H9 (cell line): Measurements from ENCODE around the gene PRRX1. TPM values are rescaled to one million over a fixed set of nuclear protein-coding genes. Genes with fewer than 3 reads are reported as not detected.

ENCODE experiments used
- DNase-seq: peaks from one replicate; pipeline ENCODE4 v3.0.0-alpha.2; 2017
- H2AFZ ChIP-seq: one replicate; pipeline ENCODE4 v1.6.1; 2013; ENCODE audit warnings: mild to moderate bottlenecking, low read length, control low read depth, moderate library complexity
- H2AK5ac ChIP-seq: 2 replicates; pipeline ENCODE4 v1.6.1; 2013; ENCODE audit warnings: low read length, control low read depth, mixed read lengths; ENCODE audit not compliant: insufficient read length
- H2BK120ac ChIP-seq: one replicate; pipeline ENCODE4 v1.6.1; 2013; ENCODE audit warnings: low read depth, mild to moderate bottlenecking, low read length, control low read depth, inconsistent platforms; ENCODE audit not compliant: poor library complexity, severe bottlenecking
- H2BK12ac ChIP-seq: 2 replicates; pipeline ENCODE4 v1.6.1; 2013; ENCODE audit warnings: low read length, control low read depth, mixed read lengths, low read depth; ENCODE audit not compliant: insufficient read length
- H2BK15ac ChIP-seq: 2 replicates; pipeline ENCODE4 v1.6.1; 2013; ENCODE audit warnings: low read depth, low read length, control low read depth
- H2BK20ac ChIP-seq: one replicate; pipeline ENCODE4 v1.6.1; 2013; ENCODE audit warnings: low read depth, mild to moderate bottlenecking, low read length, control low read depth, inconsistent platforms; ENCODE audit not compliant: poor library complexity, severe bottlenecking
- H2BK5ac ChIP-seq: 2 replicates; pipeline ENCODE4 v1.6.1; 2013; ENCODE audit warnings: low read length, control low read depth, mixed read lengths; ENCODE audit not compliant: insufficient read length
- H3K14ac ChIP-seq: 2 replicates; pipeline ENCODE4 v1.6.1; 2013; ENCODE audit warnings: low read length, control low read depth; ENCODE audit not compliant: insufficient read depth
- H3K18ac ChIP-seq: 2 replicates; pipeline ENCODE4 v1.6.1; 2013; ENCODE audit warnings: low read depth, mild to moderate bottlenecking, mixed read lengths, low read length, control low read depth; ENCODE audit not compliant: insufficient read length
- H3K23ac ChIP-seq: 2 replicates; pipeline ENCODE4 v1.6.1; 2013; ENCODE audit warnings: low read length, control low read depth, mixed read lengths, low read depth; ENCODE audit not compliant: insufficient read length
- H3K23me2 ChIP-seq: 2 replicates; pipeline ENCODE4 v1.6.1; 2013; ENCODE audit warnings: low read depth, mild to moderate bottlenecking, mixed read lengths, low read length, control low read depth; ENCODE audit not compliant: insufficient read length, poor library complexity, severe bottlenecking
- H3K27ac ChIP-seq: 2 replicates; pipeline ENCODE4 v1.5.1; 2013; ENCODE audit warnings: low read length, control low read depth, mixed read lengths, low read depth; ENCODE audit not compliant: insufficient read length
- H3K27me3 ChIP-seq: 2 replicates; pipeline ENCODE4 v1.6.1; 2013; ENCODE audit warnings: low read length, control low read depth, inconsistent platforms; ENCODE audit not compliant: insufficient read depth
- H3K4ac ChIP-seq: 2 replicates; pipeline ENCODE4 v1.6.1; 2013; ENCODE audit warnings: low read depth, mild to moderate bottlenecking, control low read depth, inconsistent platforms, low read length, moderate library complexity
- H3K4me1 ChIP-seq: 2 replicates; pipeline ENCODE4 v1.6.1; 2013; ENCODE audit warnings: low read length, control low read depth, inconsistent platforms; ENCODE audit not compliant: insufficient read depth
- H3K4me2 ChIP-seq: 2 replicates; pipeline ENCODE4 v1.6.1; 2013; ENCODE audit warnings: low read length, control low read depth, mixed read lengths; ENCODE audit not compliant: insufficient read length, insufficient read depth
- H3K56ac ChIP-seq: 2 replicates; pipeline ENCODE4 v1.6.1; 2013; ENCODE audit warnings: low read depth, mild to moderate bottlenecking, mixed read lengths, low read length, control low read depth; ENCODE audit not compliant: insufficient read length
- H3K79me1 ChIP-seq: 2 replicates; pipeline ENCODE4 v1.6.1; 2013; ENCODE audit warnings: low read depth, mild to moderate bottlenecking, moderate library complexity, low read length, control low read depth, inconsistent platforms; ENCODE audit not compliant: insufficient read depth, poor library complexity, severe bottlenecking
- H3K79me2 ChIP-seq: 2 replicates; pipeline ENCODE4 v1.6.1; 2013; ENCODE audit warnings: low read length, control low read depth, inconsistent platforms; ENCODE audit not compliant: insufficient read depth
- H3K9ac ChIP-seq: 2 replicates; pipeline ENCODE4 v1.6.1; 2013; ENCODE audit warnings: low read length, control low read depth, mixed read lengths; ENCODE audit not compliant: insufficient read length; ENCODE audit errors: extremely low read depth
- H3K9me3 ChIP-seq: one replicate; pipeline ENCODE4 v1.6.1; 2013; ENCODE audit warnings: low read depth, low read length, inconsistent platforms; ENCODE audit not compliant: control insufficient read depth
- H3T11ph ChIP-seq: one replicate; pipeline ENCODE4 v1.6.1; 2013; ENCODE audit warnings: mild to moderate bottlenecking, low read length, control low read depth, inconsistent platforms
- H4K20me1 ChIP-seq: one replicate; pipeline ENCODE4 v1.6.1; 2013; ENCODE audit not compliant: control insufficient read depth, insufficient read length, insufficient read depth
- H4K5ac ChIP-seq: 2 replicates; pipeline ENCODE4 v1.6.1; 2013; ENCODE audit warnings: low read depth, mild to moderate bottlenecking, mixed read lengths, low read length, control low read depth; ENCODE audit not compliant: insufficient read length
- H4K8ac ChIP-seq: replicated peaks from 2 replicates; pipeline ENCODE4 v1.6.1; 2013; ENCODE audit warnings: low read length, control low read depth, mixed read lengths, low read depth; ENCODE audit not compliant: insufficient read length
- H4K91ac ChIP-seq: 2 replicates; pipeline ENCODE4 v1.6.1; 2013; ENCODE audit warnings: low read depth, mild to moderate bottlenecking, moderate library complexity, mixed read lengths, low read length, control low read depth; ENCODE audit not compliant: insufficient read length
- H3K27ac Mint-ChIP-seq, 3 experiments: 2 replicates in 2 of 3; 3 replicates in 1 of 3; pipeline ENCODE4 v1.8.0; 2020 to 2021; ENCODE audit warnings: mixed read lengths in 3 of 3, mild to moderate bottlenecking in 1 of 3, moderate library complexity in 1 of 3
- H3K27me3 Mint-ChIP-seq: 2 replicates; pipeline ENCODE4 v1.8.0; 2021; ENCODE audit warnings: low read depth, mild to moderate bottlenecking, moderate library complexity, mixed read lengths
- H3K36me3 Mint-ChIP-seq, 3 experiments: 2 replicates in 2 of 3; 3 replicates in 1 of 3; pipeline ENCODE4 v1.8.0; 2020 to 2021; ENCODE audit warnings: low read depth in 3 of 3, mixed read lengths in 3 of 3; ENCODE audit not compliant: insufficient read depth in 1 of 3
- H3K4me1 Mint-ChIP-seq, 2 experiments: 2 replicates each; pipeline ENCODE4 v1.8.0; 2020; ENCODE audit warnings: mixed read lengths in 2 of 2
- H3K4me3 Mint-ChIP-seq, 2 experiments: 2 replicates in 1 of 2; 3 replicates in 1 of 2; pipeline ENCODE4 v1.8.0; 2020 to 2021; ENCODE audit warnings: mild to moderate bottlenecking in 2 of 2, mixed read lengths in 2 of 2, moderate library complexity in 1 of 2
- H3K9me3 Mint-ChIP-seq, 2 experiments: 2 replicates in 1 of 2; 3 replicates in 1 of 2; pipeline ENCODE4 v1.8.0; 2020; ENCODE audit warnings: mild to moderate bottlenecking in 2 of 2, mixed read lengths in 2 of 2, moderate library complexity in 1 of 2
- total RNA-seq: library from RNA; stranded (reverse); gene quantifications from 2 replicates; pipeline ENCODE4 v1.2.1, GENCODE V29; 2021
- TF ChIP-seq, protein P1 (sequence below): fragments of 200-600 bp; sonication (generic); conservative IDR thresholded peaks from 3 replicates; pipeline ENCODE4 v1.8.0; 2021; ENCODE audit warnings: antibody characterized with exemption, mild to moderate bottlenecking

The PRRX1 gene
- total RNA-seq, 1 experiment from 2014 or later, result not detected

DNA sequence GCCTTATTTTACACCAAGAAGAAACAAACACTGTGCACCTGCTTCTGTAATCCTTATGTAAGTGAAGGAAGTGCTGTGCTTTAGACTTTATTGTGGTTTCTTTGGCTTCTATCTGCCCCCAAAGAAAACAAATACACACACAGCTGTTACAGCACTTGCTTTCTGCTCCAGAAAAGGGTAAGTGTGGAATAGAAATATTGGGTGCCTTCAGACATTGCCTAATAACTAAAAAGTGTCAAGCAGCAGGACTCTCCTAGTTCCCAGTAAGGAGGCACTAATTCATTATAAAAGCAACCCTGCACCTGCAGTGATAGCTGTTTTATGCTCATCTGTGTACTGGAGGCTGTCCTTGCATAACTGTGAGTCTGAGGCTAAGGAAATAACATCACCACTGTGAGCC lies 23.4 kb upstream of the PRRX1 start:
- H3K4me1 Mint-ChIP-seq, result peaks cover 7 to 8% of the 10 kb centered on the region in 2 experiments
- no peaks in the 10 kb centered on the region; a peak in 1 of 7 replicates for H3K36me3 Mint-ChIP-seq
- no peak overlapping the region for H3K9ac ChIP-seq

More for the DNA sequence above, 23.4 kb upstream of the PRRX1 start:
- Histone ChIP-seq H4K20me1 (no peaks in the 10 kb centered on the region), H2AFZ (no peak overlapping the region), H3K27ac (no peak overlapping the region), H4K5ac (no peak overlapping the region), H4K91ac (no peak overlapping the region), H3K79me2 (no peaks in the 10 kb centered on the region), H2BK20ac (no peak overlapping the region), H3K14ac (no peak overlapping the region), H3K4ac (no peak overlapping the region), H2AK5ac (no peak overlapping the region), H3K4me1 (no peaks in the 10 kb centered on the region; the same call in 1 of the 2 replicates), H3K79me1 (no peaks in the 10 kb centered on the region), H3K56ac (no peak overlapping the region), H4K8ac (no peak overlapping the region), H2BK120ac (no peak overlapping the region), H3K18ac (no peak overlapping the region), H3K9me3 (no peaks in the 10 kb centered on the region), H3K23ac (no peak overlapping the region), H2BK12ac (no peak overlapping the region), H2BK15ac (no peak overlapping the region), H2BK5ac (no peak overlapping the region), H3K4me2 (no peak overlapping the region), H3K27me3 (no peaks in the 10 kb centered on the region), H3K23me2 (no peaks in the 10 kb centered on the region), H3T11ph (no peak overlapping the region)
- TF ChIP-seq, protein P1, sequence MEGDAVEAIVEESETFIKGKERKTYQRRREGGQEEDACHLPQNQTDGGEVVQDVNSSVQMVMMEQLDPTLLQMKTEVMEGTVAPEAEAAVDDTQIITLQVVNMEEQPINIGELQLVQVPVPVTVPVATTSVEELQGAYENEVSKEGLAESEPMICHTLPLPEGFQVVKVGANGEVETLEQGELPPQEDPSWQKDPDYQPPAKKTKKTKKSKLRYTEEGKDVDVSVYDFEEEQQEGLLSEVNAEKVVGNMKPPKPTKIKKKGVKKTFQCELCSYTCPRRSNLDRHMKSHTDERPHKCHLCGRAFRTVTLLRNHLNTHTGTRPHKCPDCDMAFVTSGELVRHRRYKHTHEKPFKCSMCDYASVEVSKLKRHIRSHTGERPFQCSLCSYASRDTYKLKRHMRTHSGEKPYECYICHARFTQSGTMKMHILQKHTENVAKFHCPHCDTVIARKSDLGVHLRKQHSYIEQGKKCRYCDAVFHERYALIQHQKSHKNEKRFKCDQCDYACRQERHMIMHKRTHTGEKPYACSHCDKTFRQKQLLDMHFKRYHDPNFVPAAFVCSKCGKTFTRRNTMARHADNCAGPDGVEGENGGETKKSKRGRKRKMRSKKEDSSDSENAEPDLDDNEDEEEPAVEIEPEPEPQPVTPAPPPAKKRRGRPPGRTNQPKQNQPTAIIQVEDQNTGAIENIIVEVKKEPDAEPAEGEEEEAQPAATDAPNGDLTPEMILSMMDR, result no peak
- Mint-ChIP-seq H3K9me3 (no peaks in the 10 kb centered on the region; a peak in 1 of 5 replicates), H3K27me3 (no peaks in the 10 kb centered on the region), H3K27ac (no peak overlapping the region), H3K4me3 (no peak overlapping the region)
- no peak for DNase-seq
